NCI-H446 (cell line): Measurements from ENCODE around the gene NOTCH4.
"Not testable (repeated sequence)": the region's sequence is repeated elsewhere in the genome, so short reads cannot be mapped to it uniquely, and the experiment has no call there.

Experiments used
- DNase-seq, 2 experiments: peaks; one replicate each; lab custom pipeline; 2025; lab: John Stamatoyannopoulos, UW

Gene NOTCH4

DNA sequence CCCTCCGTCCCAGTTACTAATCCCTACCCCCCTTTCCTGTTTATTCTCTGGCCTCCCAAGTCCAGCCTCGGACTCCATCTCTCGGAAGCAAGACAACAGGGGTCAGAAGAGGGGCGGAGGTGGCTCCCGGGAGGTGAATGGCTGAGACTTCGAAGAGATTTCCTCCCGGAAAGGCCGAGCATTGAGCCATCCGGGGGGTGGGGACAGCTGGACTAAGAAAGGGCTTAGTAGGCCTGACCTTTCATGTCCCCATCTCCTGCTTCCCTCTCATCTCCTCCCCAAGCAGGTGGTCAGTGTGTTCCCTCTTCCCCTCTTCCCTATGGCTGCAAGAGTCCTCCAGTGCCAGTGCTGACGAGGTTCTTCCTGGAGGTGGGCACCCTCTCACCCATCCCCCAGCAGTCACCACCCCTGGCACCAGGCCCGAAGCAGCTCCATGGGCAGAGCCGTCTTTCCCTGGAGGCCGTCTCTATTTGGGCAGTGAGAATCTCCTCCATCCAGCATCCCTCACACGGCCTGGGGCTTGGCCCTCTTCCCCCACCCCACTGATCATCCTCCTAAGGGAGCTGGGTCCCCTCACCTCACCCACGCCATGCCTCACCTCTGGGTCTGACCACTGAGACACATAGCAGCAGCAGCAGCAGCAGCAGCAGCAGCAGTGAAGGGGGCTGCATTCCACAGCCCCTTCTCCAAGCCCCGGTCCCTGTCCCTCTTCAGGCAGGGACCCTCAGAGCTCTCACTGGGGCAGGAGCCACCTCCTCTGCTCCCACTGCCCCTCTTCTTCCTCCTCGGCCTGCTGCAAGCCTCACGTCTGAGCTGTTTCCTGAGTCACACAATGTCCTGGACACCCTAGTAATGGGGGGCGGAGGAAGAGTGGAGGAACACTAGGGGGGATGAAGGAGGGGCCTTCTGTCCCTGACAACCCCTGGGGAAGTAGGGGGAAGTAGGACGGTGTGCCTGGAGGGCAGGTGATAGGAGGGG, at the start of gene NOTCH4:
Gene NOTCH4 (minus strand): TSS at position 810 of the 978 bp plus-strand sequence. CDS start 139 bp downstream, at position 671.
- no peak for DNase-seq

DNA sequence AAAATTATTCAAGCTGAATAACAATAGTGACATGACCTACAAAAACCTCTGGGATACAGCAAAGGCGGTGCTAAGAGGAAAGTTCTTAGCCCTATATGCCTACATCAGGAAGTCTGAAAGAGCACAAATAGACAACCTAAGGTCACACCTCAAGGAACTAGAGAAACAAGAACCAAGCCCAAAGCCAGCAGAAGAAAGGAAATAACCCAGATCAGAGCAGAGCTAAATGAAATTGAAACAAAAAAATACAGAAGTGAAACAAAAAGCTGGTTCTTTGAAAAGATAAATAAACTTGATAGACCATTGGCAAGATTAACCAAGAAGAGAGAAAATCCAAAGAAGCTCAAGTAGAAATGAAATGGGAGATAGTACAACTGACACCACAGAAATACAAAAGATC, 47.6 kb upstream of the NOTCH4 start:
- DNase-seq: no peak

DNA sequence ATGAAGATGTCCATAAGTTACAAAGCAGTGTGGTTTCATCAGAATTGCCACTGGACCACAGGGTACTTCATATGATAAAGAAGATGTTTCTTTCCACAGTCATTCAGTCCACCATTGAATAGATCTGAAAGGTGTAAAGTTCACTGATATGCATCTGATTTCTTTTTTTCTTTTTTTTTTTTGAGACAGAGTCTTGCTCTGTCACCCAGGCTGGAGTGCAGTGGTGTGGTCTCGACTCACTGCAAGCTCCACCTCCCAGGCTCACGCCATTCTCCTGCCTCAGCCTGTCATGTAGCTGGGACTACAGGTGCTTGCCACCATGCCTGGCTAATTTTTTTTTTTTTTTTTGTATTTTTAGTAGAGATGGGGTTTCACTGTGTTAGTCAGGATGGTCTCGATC, 44.6 kb upstream of the NOTCH4 start:
- DNase-seq: not testable (repeated sequence)

DNA sequence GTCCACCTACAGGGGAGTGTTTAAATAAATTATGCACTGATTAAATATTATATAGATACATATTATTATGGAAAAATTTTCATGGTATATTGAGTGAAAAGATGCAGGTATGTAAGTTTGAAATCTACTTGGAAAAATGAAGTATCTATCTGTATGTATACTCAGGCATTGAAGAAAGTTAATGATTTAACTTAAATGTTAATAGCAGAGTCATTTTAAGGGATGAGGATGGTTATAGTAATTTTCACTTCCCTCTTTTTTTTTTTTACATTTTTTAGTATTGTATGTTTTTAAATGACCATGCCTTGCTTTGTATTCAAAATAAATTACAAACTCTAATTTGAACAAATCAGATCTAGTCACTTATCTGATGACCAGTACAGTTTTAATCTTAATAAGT, 43.2 kb upstream of the NOTCH4 start:
- no peak for DNase-seq

DNA sequence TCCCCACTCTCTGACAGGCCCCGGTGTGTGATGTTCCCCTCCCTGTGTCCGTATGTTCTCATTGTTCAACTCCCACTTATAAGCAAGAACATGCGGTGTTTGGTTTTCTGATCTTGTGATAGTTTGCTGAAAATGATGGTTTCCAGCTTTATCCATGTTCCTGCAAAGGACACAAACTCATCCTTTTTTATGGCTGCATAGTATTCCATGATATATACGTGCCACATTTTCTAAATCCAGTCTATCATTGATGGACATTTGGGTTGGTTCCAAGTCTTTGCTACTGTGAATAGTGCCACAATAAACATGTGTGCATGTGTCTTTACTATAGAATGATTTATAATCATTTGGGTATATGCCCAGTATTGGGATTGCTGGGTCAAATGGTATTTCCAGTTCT, 33.4 kb upstream of the NOTCH4 start:
- DNase-seq: not testable (repeated sequence)

DNA sequence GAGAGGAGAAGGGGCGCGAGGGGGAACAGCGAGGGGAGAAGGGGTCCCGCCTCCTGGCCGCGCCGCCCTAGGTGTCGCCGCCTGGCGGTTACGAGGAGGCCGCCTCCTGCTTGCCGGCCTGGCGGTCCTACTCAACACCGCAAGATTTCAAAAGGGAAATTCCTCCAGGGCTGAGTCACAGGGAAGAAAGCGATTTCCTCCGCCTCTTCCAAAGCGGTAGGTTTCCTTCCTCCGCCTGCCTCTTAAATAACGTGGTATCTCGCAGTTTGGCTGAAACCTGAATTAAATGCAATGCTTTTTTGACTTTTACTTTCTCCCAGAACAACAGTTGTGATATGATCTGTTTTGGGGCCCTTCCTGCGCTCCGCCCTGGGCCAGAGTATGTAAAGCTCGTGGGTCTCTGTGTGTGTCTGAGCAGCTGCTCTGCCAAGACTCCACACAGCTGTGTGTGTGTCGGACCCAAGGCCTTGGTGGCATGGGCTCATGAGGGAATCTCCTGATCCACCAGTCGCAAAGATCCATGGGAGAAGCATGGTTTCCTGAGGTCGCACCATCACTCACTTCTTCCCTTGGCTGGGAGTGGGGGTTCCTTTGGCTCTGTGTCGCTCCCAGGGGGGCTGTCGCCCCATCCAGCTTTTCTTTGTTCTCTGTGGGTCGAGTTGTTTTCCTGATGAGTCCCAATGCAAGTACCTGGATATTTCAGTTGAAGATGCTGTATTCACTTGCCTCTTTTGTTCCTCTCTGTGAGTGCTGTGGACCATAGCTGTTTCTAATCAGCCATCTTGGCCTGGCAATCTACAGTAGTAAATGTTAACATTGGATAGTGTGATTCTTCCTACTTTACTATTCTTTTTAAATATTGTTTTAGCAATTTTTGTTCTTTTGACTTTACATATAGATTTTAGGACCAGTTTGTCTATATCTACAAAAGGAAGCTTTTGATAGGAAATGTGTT, 31.6 kb upstream of the NOTCH4 start:
- no peak for DNase-seq

DNA sequence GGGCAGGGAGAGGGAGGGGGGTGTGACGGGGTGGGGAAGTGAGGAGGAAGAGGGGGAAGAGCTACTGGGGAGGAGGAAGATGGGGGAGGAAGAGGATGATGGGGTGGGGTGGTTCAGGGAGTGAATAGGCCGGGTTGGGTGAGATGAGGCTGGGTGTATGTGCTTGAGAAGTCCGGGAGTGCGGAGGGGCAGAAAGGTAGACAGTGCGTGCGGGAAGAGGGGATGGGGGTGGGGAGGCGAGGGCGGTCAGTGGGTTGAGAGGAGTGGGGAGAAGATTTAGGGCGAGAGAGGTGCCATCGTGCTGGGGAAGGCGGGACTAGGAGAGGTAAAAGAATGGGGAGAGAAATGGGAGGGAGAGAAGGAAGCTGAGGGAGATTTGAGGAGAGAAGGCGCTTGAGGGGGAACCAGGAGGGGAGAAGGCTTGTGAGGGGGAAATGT, 30.9 kb upstream of the NOTCH4 start:
- no peak for DNase-seq

DNA sequence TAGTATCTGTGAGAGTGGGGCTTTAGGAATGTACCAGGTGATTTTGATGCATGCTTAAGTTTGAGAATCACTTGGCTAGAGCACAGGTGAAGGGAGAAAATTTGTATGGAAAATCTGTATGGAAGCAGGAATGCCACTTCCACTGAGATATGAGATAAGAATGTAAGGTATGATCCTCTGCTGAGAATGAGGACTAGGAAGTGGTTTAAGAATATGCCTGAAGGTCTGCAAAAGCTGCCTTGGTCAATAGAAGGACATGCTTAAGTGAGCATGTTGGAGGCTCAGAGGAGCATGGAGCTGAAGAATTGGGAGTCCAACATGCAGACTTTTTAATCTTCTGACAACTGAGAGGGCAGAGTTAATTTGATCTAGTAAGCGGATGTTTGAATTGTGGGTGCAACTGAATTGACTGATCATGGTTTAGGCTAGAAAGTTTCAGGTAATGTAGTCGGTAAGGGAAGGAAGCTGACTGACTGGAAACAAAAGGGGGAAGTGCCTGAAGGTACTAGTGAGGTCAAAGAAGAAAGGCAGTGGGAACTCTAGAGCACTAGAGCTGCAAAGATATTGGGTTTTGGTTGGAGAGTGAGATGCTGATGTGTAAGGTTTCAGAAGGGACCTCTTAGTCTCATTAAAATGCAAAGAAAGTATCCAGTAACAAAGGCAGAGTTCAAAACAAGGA, 28.6 kb upstream of the NOTCH4 start:
- DNase-seq: no peak

DNA sequence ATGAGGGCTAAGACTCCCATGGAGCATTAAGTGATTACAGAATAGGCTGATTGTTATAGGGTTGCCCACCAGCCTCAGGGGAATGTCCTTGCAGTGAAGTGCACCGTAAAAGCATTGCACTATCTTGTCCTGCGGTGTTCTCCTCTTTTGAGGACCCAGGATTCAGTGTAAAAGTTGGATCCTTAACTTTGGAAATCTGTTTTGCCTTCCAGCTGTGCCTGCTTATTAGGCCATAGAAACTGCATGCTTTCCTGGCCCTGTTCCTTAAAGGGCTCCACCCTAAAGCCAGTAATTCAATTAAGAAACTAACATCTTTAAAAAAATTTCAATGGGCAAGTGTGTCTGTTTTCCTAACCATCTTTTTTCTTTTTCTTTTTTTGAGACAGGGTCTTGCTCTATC, 25.4 kb upstream of the NOTCH4 start:
- no peak for DNase-seq

DNA sequence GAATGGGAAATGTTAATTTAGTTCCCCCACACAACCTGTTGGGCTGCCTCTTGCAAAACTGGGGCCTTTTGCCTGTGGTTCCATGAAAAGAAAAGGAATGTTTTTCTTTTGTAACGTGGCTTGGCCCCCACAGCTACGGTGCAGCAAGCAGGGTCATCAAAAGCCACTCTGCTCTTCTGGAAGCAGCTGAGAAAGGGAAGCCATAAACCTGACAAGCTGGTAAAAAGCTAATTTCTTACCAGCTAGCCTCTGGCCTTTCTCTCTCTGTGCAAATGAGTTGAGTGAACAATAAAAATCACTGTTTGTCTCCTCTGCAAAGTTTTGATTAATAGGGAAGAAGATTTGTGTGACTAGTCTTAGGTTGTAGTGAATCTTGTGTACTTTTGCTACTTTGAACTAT, 23.5 kb upstream of the NOTCH4 start:
- no peak for DNase-seq

DNA sequence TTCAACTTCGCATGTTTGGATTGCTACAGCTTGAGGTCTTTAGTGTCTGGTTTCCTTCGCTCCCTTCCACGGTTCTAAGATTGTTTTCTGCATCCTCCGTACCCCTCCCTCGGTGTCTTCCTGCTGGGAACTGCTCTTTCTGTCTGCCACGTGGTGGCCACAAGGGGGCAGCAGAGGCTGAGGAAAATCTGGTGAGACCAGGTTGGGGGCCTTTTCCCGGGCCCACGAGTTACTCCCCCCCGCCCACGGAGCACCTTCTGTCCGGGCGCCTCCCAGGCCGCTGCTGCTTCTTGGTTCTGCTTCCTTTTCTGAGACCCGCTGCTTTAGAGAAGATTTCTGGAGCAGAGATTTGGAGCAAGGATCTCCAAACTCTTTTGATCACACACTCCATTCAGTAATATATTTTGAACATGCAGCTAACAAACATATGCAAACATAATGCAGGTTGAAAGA, 21.1 kb upstream of the NOTCH4 start:
- peak in 1 of 2 experiments; percentile 30 for DNase-seq

DNA sequence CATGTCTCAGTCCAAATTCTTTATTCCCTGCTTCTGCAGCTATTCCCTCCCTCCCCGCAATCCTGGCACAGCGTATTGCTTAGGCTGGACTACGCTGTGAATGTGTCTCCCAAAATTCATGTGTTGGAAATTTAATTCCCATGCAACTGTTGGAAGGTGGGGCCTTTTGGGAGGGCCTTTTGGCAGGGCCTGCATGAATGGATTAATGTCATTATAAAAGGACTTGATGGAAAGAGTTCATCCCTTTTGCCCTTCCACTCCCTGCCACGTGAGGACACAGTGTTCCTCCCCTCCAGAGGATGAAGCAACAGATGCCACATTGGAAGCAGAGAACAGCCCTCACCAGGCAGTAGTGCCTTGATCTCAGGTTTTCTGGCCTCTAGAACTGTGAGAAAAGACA, 20.4 kb upstream of the NOTCH4 start:
- DNase-seq: no peak

DNA sequence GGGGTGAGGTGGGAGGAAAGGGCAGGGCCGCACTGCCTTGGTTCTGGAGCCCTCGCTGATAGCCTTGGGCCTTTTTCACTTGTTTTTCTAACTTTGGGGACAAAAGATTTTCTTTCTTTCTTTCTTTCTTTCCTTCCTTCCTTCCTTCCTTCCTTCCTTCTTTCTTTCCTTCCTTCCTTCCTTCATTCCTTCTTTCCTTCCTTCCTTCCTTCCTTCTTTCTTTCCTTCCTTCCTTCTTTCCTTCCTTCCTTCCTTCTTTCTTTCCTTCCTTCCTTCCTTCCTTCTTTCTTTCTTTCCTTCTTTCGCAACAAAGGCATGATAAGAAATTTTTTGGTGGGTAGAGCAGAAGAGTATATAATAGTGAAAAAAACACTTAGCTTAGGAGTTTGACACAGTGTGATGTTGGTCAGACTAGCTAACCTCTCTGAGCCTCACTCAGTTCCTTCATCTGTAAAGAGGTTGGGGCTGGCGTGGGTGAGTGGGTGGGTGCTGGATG, 18.5 kb upstream of the NOTCH4 start:
- not testable (repeated sequence) for DNase-seq

DNA sequence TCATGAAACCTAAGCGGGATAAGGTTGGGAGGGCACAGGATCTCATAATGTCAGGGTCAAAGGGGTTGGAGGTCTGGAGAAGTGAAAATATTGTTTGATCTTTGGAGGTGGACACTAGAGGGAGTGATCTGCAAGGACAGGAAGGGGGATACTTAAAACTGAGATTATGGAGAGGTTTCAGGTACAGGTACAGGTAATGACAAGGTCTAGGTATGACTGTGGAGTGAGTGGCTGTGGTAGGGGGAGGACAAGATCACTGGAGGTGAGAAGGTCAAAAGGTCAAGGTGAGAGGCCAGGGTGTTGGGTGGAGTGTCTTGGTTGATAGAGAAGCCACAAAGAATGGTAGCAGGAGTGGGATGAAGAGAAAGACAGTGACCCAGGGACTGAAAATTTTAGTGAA, 16.8 kb upstream of the NOTCH4 start:
- DNase-seq: no peak

DNA sequence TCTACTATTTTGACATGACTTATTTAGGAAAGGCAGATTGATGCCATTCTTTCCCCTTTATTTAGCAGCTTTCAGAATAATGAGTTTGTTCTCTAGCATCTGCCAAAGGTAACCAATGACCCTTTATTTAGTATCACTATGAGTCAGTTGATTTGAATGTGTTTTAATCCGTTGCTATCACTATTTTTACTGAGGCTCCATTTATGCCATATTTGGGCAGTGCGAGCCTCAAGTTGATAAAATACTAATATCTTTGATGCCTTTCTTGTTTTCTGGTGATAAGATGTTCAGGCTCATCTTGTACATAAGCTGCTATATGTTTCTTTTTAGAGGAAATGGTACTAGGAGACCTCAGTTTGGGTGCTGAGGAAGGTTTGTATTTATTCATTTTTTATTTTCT, 15.6 kb upstream of the NOTCH4 start:
- no peak for DNase-seq

DNA sequence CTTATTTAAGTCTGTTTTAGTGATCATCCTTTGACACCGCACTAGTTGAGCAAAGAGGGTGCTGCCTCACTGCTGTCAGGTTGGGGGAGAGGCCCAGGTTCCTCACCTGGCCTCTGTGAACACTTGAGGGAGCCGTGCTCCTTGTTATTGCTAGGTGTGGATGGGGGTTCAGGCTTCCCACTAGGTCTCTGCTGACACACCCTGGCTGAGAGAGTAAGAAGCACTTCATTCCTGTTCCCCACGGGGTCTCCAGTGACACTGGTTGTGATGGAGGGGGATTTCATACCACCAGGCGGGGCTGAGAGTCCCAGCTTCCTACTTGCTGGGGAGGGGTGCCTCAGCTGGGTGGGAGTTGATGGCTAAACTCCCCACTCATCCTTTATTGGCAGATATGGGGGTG, 11.1 kb upstream of the NOTCH4 start:
- DNase-seq: no peak

DNA sequence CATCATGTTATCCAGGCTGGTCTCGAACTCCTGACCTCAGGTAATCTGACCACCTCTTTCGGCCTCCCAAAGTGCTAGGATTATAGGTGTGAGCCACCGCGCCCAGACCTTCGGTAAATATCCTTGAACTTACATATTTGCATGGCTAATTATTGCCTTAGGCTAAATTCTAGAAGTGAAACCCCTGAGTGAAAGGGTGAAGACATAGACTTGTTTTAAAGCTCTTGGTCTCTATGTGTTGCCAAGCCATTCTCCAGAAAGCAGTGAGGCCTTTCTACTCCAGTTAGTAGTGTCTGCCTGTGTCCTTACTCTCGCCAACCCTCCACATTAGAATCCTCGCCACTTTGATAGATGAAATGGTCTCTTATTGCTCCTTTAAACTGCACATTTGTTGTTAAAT, 2.6 kb upstream of the NOTCH4 start:
- DNase-seq: no peak

DNA sequence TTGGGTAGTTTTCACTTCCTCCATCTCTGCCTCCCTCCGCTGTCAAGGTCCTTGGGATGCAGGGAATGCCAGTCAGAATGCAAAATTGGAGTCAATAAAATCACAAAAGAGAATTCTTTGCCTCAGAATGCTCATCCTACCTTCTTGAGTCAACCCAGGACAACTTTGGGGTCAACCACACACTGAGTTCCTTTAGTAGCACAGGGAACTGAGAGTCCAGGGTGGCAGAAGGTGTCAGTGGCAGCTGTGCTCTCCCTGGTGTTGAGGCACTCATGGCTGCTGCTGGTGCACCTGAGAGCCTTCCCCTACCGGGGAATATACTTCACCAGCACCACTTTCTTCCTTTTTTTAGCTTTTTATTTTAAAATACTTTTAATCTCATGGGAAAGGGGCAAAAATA, 829 bp upstream of the NOTCH4 start:
- no peak for DNase-seq

DNA sequence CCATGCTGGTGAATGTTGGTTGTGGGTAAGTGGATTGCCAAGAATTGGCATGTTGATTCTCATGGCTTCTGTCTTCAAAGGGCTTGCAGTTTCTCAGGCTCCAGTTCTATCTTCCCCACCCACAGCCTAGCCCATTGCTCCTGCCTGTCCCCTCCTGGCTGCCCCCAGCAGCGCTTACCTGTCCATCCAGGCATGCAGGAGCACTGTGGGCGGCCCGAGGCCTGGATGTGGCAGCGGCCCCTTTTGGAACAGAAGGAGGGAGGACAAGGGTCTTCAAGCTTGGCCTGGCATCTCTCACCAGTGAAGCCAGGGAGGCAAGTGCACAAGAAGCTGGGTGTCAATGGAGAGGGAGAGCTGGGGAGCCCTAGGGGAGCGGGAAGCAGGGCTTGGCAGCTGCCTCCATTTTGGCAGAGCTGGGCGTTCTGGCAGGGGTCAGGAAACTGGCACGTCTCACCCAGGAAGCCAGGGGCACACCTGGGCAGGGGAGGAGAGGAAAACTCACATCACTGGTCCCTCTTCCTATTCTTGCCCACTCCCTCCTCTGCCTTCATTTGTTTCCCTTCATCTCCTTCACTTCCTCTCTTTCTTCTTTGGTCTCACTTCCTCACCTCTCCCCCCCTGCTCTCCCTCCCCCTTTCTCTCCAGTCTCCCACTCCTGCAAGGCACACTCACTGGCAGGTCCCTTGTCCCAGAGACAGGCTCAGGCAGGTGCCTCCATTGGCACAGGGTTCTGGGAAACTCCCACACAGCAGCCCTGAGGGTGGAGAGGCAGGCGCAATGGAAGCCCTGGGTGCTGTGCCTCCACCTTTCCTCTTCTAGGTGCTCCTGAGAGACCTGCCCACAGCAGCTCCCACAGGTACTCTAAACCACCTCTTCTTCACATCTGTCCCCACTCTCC, 1.3 kb downstream of the NOTCH4 start:
- no peak for DNase-seq

DNA sequence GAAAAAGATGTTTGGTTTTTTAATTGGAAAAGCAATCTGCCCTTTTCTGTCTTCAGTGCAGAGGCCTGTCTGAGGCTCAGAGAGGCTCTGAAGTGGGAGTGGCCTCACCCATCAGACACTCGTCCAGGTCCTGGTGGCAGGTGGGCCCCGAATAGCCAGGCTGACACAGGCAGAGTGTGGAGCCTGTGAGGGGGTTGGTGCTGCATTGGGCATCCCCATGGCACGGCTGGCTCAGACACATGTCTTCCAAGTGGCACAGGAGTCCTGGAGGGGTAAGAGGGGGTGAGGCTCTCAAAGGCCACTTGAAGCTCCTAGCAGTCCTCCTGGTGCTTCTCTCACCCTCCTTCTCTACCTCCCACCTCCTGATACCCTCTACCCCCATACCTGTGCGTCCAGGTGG, 3.8 kb downstream of the NOTCH4 start:
- no peak for DNase-seq

DNA sequence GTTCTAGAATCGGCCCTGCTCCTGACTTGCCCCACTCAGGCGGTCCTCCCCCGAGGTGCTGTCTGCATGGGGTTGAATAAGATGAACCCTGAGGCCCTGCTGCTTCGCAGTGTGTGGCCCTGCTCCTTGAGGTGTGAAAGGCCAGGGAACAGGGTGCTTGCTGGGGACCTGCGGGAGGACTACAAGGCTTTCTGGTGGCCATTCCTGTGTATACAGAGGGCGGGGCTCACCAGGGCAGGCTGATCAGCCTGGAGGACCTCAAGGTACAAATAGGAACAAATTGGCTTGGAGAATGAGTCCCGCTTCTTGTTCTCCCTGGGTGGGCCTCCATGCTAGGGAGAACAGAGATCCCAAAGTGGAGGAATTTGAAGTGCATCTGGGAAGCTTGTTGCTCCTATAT, 5.7 kb downstream of the NOTCH4 start:
- no peak for DNase-seq
